HepG2 (cell line): ENCODE results near the gene PTPN14. TPM values are rescaled to one million over a fixed set of nuclear protein-coding genes. Genes with fewer than 3 reads are reported as not detected.

Experiments
- ATAC-seq: fragments of 200-7000 bp; cut with Tn5 transposase; 3 replicates; pipeline ENCODE4 v1.9.1; 2020; ENCODE audit warnings: mild to moderate bottlenecking, moderate library complexity
- BruUV-seq: library from RNA; stranded (reverse); fragments of 400-500 nt; replicated peaks from 2 replicates; lab custom pipeline; 2021; lab: Mats Ljungman, UMichigan
- CTCF ChIA-PET: fragments of 300-600 bp; formaldehyde crosslinking; extraction: SDS; loops from one replicate; lab custom pipeline; 2021; ENCODE audit warnings: low total read pairs, inconsistent platforms, low intra/inter-chr PET ratio; lab: Yijun Ruan, JAX
- POLR2A ChIA-PET: fragments of 350-600 bp; sonication (Branson Sonifier 250); formaldehyde crosslinking; loops from one replicate; lab custom pipeline; 2020; ENCODE audit warnings: antibody characterized with exemption, inconsistent platforms; lab: Yijun Ruan, JAX
- DNase-seq: peaks from one replicate; pipeline ENCODE4 v3.0.0-alpha.2; 2015; ENCODE audit warnings: low spot score
- FAIRE-seq: peaks from 3 replicates; lab custom pipeline; 2011; peaks lifted over from hg19 to GRCh38; lab: Jason Lieb, UNC
- H2AFZ ChIP-seq: one replicate; pipeline ENCODE4 v1.6.1; 2011; ENCODE audit warnings: low read length, inconsistent platforms
- H3K27ac ChIP-seq: fragments of 300-600 bp; 3 replicates; pipeline ENCODE4 v1.8.0; 2011; ENCODE audit warnings: mixed run types, mild to moderate bottlenecking, mixed read lengths, low read length, inconsistent platforms; ENCODE audit not compliant: insufficient read depth; ENCODE audit errors: extremely low read length
- H3K27me3 ChIP-seq, 2 experiments: fragments of 200-600 bp in 1 of 2; 2 replicates in 1 of 2; 3 replicates in 1 of 2; pipeline versions ENCODE4 v1.6.0 to v1.8.0; 2011; ENCODE audit warnings: low read length in 2 of 2, mild to moderate bottlenecking in 2 of 2, moderate library complexity in 2 of 2, inconsistent platforms in 1 of 2; ENCODE audit not compliant: insufficient read depth in 2 of 2, control insufficient read depth in 1 of 2
- H3K36me3 ChIP-seq, 2 experiments: fragments of 200-600 bp in 1 of 2; replicated peaks in 1 of 2; 2 replicates in 1 of 2; 3 replicates in 1 of 2; pipeline versions ENCODE4 v1.5.1 to v1.8.0; 2011; ENCODE audit warnings: low read length in 2 of 2, inconsistent platforms in 1 of 2; ENCODE audit not compliant: insufficient read depth in 2 of 2, control insufficient read depth in 1 of 2
- H3K4me1 ChIP-seq: 2 replicates; pipeline ENCODE4 v1.5.1; 2012; ENCODE audit warnings: low read length, inconsistent platforms; ENCODE audit not compliant: insufficient read depth
- H3K4me2 ChIP-seq: 2 replicates; pipeline ENCODE4 v1.6.0; 2011; ENCODE audit warnings: low read depth, low read length, inconsistent platforms
- H3K4me3 ChIP-seq, 3 experiments: fragments of 200-600 bp in 1 of 3; sonication (generic), shearing (Covaris generic) in 1 of 3; replicated peaks in 1 of 3; 2 replicates each; pipeline ENCODE4 v1.5.1; 2011 to 2016; ENCODE audit warnings: low read length in 3 of 3, inconsistent platforms in 2 of 3, low read depth in 2 of 3, mild to moderate bottlenecking in 2 of 3, control low read depth in 1 of 3, mixed read lengths in 1 of 3; ENCODE audit not compliant: insufficient read depth in 1 of 3
- H3K79me2 ChIP-seq: one replicate; pipeline ENCODE4 v1.6.1; 2011; ENCODE audit warnings: low read length, inconsistent platforms; ENCODE audit not compliant: insufficient read depth
- H3K9ac ChIP-seq: 2 replicates; pipeline ENCODE4 v1.6.0; 2011; ENCODE audit warnings: mild to moderate bottlenecking, low read depth, low read length, inconsistent platforms; ENCODE audit not compliant: insufficient read depth
- H3K9me3 ChIP-seq: 2 replicates; pipeline ENCODE4 v1.5.1; 2012; ENCODE audit warnings: mild to moderate bottlenecking, low read length
- H4K20me1 ChIP-seq: 2 replicates; pipeline ENCODE4 v1.6.0; 2011; ENCODE audit warnings: inconsistent platforms, mild to moderate bottlenecking, low read length, moderate library complexity; ENCODE audit not compliant: insufficient read depth
- ETV6 ChIP-seq: sonication (generic); formaldehyde crosslinking; conservative IDR thresholded peaks from 2 replicates; pipeline ENCODE4 v1.4.0; 2020; ENCODE audit warnings: missing genetic modification reagents
- FOXJ3 ChIP-seq: sonication (generic); formaldehyde crosslinking; IDR thresholded peaks from 2 replicates; pipeline ENCODE4 v1.4.0; 2020; ENCODE audit warnings: missing genetic modification reagents, mild to moderate bottlenecking, borderline replicate concordance
- HCFC1 ChIP-seq: fragments of 150-350 bp; IDR thresholded peaks from 2 replicates; pipeline ENCODE4 v1.6.1; 2014; ENCODE audit warnings: low read depth, low read length
- HNRNPUL1 ChIP-seq: fragments of 200-400 bp; formaldehyde crosslinking; IDR thresholded peaks from 2 replicates; pipeline ENCODE4 v1.6.1; 2017; ENCODE audit warnings: low read depth, mild to moderate bottlenecking, low read length, moderate library complexity
- MEIS1 ChIP-seq: sonication (generic); formaldehyde crosslinking; IDR thresholded peaks from 2 replicates; pipeline ENCODE4 v1.9.0; 2021; ENCODE audit warnings: mild to moderate bottlenecking, missing genetic modification reagents, moderate library complexity, borderline replicate concordance
- MIXL1 ChIP-seq: IDR thresholded peaks from 2 replicates; pipeline ENCODE4 v1.6.1; 2016
- SAFB2 ChIP-seq: sonication (generic); formaldehyde crosslinking; IDR thresholded peaks from 2 replicates; pipeline ENCODE4 v1.5.1; 2020; ENCODE audit warnings: missing genetic modification reagents, low read depth, mild to moderate bottlenecking, borderline replicate concordance
- SKI ChIP-seq: fragments of 450-650 bp; IDR thresholded peaks from one replicate; pipeline ENCODE4 v1.6.1; 2018; ENCODE audit warnings: mild to moderate bottlenecking; ENCODE audit not compliant: partially characterized antibody
- ZIK1 ChIP-seq: sonication (generic); formaldehyde crosslinking; IDR thresholded peaks from 2 replicates; pipeline ENCODE4 v1.5.0; 2020; ENCODE audit warnings: mild to moderate bottlenecking, low read depth, missing genetic modification reagents, borderline replicate concordance
- ZNF781 ChIP-seq: sonication (generic); formaldehyde crosslinking; IDR thresholded peaks from 2 replicates; pipeline ENCODE4 v1.5.1; 2020; ENCODE audit warnings: borderline replicate concordance, mild to moderate bottlenecking, missing genetic modification reagents; ENCODE audit errors: not compliant biosample characterization
- WGBS: methylation state at CpG from one replicate; pipeline ENCODE4 v1.1.6; 2017; ENCODE audit warnings: low lambda C conversion rate; 5-methylcytosine and 5-hydroxymethylcytosine counted together
- in situ Hi-C: cut with HindIII; loops from 2 replicates; pipeline ENCODE4 v1.10.0; 2017; ENCODE audit warnings: low pct_unique_long_range_greater_than_20kb; ENCODE audit not compliant: extremely low pct_ligation_motif_present
- intact Hi-C: fragments of 100-400 bp; cut with micrococcal nuclease; formaldehyde crosslinking; loops from one replicate; pipeline ENCODE4 v1.10.0; 2022; ENCODE audit not compliant: unreplicated experiment
- polyA plus RNA-seq, 8 experiments: library from polyadenylated mRNA; depleted of rRNA in 3 of 8; stranded (reverse) in 7 of 8; unstranded in 1 of 8; fragments of >200 nt; fragmentation: Illumina TruSeq in 4 of 8; extraction: Trizol in 4 of 8; gene quantifications; 2 replicates each; pipeline versions ENCODE4 v1.2.1 to v1.2.3, GENCODE V29; 2011 to 2016; ENCODE audit warnings: low read depth in 4 of 8, missing spikeins in 1 of 8, mixed read lengths in 1 of 8; ENCODE audit not compliant: insufficient read depth in 1 of 8
- total RNA-seq, 5 experiments: library from RNA; depleted of rRNA; stranded (reverse); fragments of >200 nt; fragmentation: Illumina TruSeq; extraction: Trizol; gene quantifications; 2 replicates each; pipeline ENCODE4 v1.2.3, GENCODE V29; 2016; ENCODE audit warnings: low read depth in 1 of 5
- TF ChIP-seq, protein P1 (sequence below): sonication (generic); formaldehyde crosslinking; IDR thresholded peaks from 2 replicates; pipeline ENCODE4 v1.5.0; 2020; ENCODE audit warnings: missing genetic modification reagents
- TF ChIP-seq, protein P2 (sequence below): IDR thresholded peaks from 2 replicates; pipeline ENCODE4 v1.6.1; 2012; ENCODE audit warnings: low read length, improper control_type of control experiment
- TF ChIP-seq, protein P3 (sequence below): sonication (generic); formaldehyde crosslinking; IDR thresholded peaks from 2 replicates; pipeline ENCODE4 v1.8.1; 2022; ENCODE audit warnings: mild to moderate bottlenecking, missing genetic modification reagents

The PTPN14 gene
- total and polyA plus RNA-seq, 2 of the 13 experiments (the other 11 are each of a cell fraction or from before 2014, with no cell fraction given), result 3.9 to 4.7 TPM

DNA sequence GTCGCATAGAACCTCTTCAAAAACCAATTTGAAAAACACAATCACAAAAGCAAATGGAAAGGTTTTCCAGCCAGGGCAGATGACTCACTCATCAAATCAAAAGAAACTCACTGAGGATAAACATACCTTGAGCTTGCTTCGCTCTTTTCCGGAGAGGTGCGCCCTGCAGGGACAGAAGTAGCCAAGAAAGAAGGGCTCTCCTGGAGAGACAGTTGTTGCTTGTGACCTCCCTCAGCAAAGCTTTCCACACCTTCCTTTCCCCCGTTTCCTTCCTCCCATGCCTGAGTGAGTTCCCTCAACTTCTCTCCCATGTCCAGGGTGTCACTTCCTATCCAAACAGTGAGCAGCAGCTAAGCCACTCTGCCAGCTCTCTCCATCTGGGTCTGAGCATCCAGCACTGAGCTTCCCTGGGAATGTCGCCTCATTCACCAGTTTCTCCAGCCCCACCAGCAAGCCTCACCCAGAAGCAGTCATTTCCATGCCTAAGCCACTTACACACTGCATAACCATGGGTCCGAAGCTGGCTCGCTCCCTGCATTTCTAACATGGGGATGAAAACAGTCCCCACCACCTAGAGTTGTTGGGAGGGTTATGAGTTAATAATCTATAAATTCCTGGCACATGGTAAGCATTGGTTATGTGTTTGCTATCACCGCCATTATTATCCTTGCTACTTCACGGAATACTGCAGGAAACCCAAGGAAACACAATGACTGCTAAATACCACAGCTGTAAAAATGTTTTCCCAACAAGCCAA, 75.0 kb downstream of the PTPN14 start:
- TF ChIP-seq ETV6 (CRISPR knock-in tag) (no peak), ZIK1 (CRISPR knock-in tag) (no peak), HNRNPUL1 (no peak), FOXJ3 (CRISPR knock-in tag) (no peak)
- Histone ChIP-seq H3K9me3 (no peaks in the 10 kb centered on the region), H3K36me3 (no peaks in the 10 kb centered on the region), H3K79me2 (no peaks in the 10 kb centered on the region), H4K20me1 (no peaks in the 10 kb centered on the region), H3K4me2 (no peak overlapping the region), H2AFZ (no peak overlapping the region), H3K4me1 (peaks cover 16% of the 10 kb centered on the region), H3K9ac (no peak overlapping the region), H3K4me3 (no peak overlapping the region), H3K27me3 (no peaks in the 10 kb centered on the region), H3K27ac (no peak overlapping the region)
- in situ Hi-C loops, result no loop called here
- intact Hi-C loops, result no loop called here
- no TSS peak for BruUV-seq
- ATAC-seq (no peak), FAIRE-seq (no peak), DNase-seq (no peak)
- ChIA-PET CTCF (no interaction called here), POLR2A (no interaction called here)
- 97% methylated on average over 10 of the region's 10 CpGs for WGBS

DNA sequence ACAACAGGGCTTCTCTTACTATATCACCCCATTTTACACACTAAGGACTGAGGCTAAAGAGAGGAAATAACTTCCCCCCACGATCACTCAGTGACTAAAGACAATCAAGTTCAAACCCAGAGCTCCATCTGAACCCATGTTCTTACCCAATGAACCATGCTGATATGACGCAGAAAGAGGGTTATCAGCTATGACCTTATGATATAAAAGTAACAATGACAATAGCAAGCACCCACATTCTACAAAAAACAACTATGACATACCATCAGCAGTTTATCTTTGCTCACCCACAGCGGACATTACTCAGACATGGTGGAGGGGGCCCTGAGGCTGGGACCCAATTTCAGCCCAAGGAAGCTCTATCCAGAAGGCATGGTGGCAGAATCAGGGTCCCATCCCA, 75.7 kb downstream of the PTPN14 start:
- H3K27me3 ChIP-seq, result no peaks in the 10 kb centered on the region
- no TSS peak for BruUV-seq
- FAIRE-seq (no peak), ATAC-seq (no peak), DNase-seq (no peak)
- H3K4me1 ChIP-seq, result peaks cover 21% of the 10 kb centered on the region
- H3K9ac ChIP-seq, result no peak overlapping the region
- H3K4me2 ChIP-seq, result no peak overlapping the region
- no peaks in the 10 kb centered on the region for H3K9me3 ChIP-seq
- no peak overlapping the region for H2AFZ ChIP-seq
- no peaks in the 10 kb centered on the region for H3K36me3 ChIP-seq
- intact Hi-C loops (no loop called here), in situ Hi-C loops (no loop called here)
- H3K27ac ChIP-seq, result no peak overlapping the region
- CTCF ChIA-PET, result no interaction called here
- WGBS, result 96% methylated on average over 2 of the region's 3 CpGs
- no peaks in the 10 kb centered on the region for H4K20me1 ChIP-seq
- POLR2A ChIA-PET, result no interaction called here
- no peak overlapping the region for H3K4me3 ChIP-seq
- H3K79me2 ChIP-seq, result no peaks in the 10 kb centered on the region
- TF ChIP-seq SAFB2 (no peak), SKI (no peak), MEIS1 (CRISPR knock-in tag) (no peak), MIXL1 (CRISPR knock-in tag) (no peak), ETV6 (CRISPR knock-in tag) (no peak), ZNF781 (CRISPR knock-in tag) (no peak), HCFC1 (no peak)
- TF ChIP-seq, protein P1, sequence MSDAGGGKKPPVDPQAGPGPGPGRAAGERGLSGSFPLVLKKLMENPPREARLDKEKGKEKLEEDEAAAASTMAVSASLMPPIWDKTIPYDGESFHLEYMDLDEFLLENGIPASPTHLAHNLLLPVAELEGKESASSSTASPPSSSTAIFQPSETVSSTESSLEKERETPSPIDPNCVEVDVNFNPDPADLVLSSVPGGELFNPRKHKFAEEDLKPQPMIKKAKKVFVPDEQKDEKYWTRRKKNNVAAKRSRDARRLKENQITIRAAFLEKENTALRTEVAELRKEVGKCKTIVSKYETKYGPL (CRISPR knock-in tag), result no peak
- TF ChIP-seq, protein P2, sequence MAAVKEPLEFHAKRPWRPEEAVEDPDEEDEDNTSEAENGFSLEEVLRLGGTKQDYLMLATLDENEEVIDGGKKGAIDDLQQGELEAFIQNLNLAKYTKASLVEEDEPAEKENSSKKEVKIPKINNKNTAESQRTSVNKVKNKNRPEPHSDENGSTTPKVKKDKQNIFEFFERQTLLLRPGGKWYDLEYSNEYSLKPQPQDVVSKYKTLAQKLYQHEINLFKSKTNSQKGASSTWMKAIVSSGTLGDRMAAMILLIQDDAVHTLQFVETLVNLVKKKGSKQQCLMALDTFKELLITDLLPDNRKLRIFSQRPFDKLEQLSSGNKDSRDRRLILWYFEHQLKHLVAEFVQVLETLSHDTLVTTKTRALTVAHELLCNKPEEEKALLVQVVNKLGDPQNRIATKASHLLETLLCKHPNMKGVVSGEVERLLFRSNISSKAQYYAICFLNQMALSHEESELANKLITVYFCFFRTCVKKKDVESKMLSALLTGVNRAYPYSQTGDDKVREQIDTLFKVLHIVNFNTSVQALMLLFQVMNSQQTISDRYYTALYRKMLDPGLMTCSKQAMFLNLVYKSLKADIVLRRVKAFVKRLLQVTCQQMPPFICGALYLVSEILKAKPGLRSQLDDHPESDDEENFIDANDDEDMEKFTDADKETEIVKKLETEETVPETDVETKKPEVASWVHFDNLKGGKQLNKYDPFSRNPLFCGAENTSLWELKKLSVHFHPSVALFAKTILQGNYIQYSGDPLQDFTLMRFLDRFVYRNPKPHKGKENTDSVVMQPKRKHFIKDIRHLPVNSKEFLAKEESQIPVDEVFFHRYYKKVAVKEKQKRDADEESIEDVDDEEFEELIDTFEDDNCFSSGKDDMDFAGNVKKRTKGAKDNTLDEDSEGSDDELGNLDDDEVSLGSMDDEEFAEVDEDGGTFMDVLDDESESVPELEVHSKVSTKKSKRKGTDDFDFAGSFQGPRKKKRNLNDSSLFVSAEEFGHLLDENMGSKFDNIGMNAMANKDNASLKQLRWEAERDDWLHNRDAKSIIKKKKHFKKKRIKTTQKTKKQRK, result no peak
- TF ChIP-seq, protein P3, sequence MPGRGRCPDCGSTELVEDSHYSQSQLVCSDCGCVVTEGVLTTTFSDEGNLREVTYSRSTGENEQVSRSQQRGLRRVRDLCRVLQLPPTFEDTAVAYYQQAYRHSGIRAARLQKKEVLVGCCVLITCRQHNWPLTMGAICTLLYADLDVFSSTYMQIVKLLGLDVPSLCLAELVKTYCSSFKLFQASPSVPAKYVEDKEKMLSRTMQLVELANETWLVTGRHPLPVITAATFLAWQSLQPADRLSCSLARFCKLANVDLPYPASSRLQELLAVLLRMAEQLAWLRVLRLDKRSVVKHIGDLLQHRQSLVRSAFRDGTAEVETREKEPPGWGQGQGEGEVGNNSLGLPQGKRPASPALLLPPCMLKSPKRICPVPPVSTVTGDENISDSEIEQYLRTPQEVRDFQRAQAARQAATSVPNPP, result no peak
